SK-N-SH (cell line): ENCODE results near the gene KRT33A. TPM values are rescaled to one million over a fixed set of nuclear protein-coding genes. Genes with fewer than 3 reads are reported as not detected.

Experiments
- CHD2 ChIP-seq: fragments of 150-350 bp; IDR thresholded peaks from 2 replicates; pipeline ENCODE4 v1.6.1; 2018; ENCODE audit warnings: low read length; ENCODE audit not compliant: partially characterized antibody
- EZH2phosphoT487 ChIP-seq: fragments of 200-600 bp; sonication (generic); IDR thresholded peaks from 2 replicates; pipeline ENCODE4 v1.6.1; 2017; ENCODE audit warnings: low read depth, mixed run types, mild to moderate bottlenecking, antibody characterized with exemption, moderate library complexity, borderline replicate concordance
- FOXJ3 ChIP-seq: sonication (generic); formaldehyde crosslinking; IDR thresholded peaks from 2 replicates; pipeline ENCODE4 v1.5.1; 2020; ENCODE audit warnings: mild to moderate bottlenecking, missing genetic modification reagents
- GATA2 ChIP-seq: sonication (generic); formaldehyde crosslinking; IDR thresholded peaks from 2 replicates; pipeline ENCODE4 v1.5.0; 2020; ENCODE audit warnings: mild to moderate bottlenecking, missing genetic modification reagents
- IRF3 ChIP-seq: fragments of 150-350 bp; IDR thresholded peaks from 2 replicates; pipeline ENCODE4 v1.6.1; 2016; ENCODE audit warnings: mild to moderate bottlenecking, low read depth, low read length
- JUND ChIP-seq: IDR thresholded peaks from 2 replicates; pipeline ENCODE4 v1.4.0; 2012
- MAX ChIP-seq: IDR thresholded peaks from 2 replicates; pipeline ENCODE4 v1.4.0; 2012; ENCODE audit warnings: low read depth
- MEF2A ChIP-seq: IDR thresholded peaks from 2 replicates; pipeline ENCODE4 v1.4.0; 2012; ENCODE audit warnings: low read depth, borderline replicate concordance
- MXI1 ChIP-seq: IDR thresholded peaks from 2 replicates; pipeline ENCODE4 v1.6.1; 2012; ENCODE audit warnings: mild to moderate bottlenecking, low read depth, low read length, improper control_type of control experiment
- RAD21 ChIP-seq: IDR thresholded peaks from 2 replicates; pipeline ENCODE4 v1.6.1; 2012; ENCODE audit warnings: mild to moderate bottlenecking, low read length
- RCOR1 ChIP-seq: fragments of 150-350 bp; IDR thresholded peaks from 2 replicates; pipeline ENCODE4 v1.6.1; 2017; ENCODE audit warnings: antibody characterized with exemption, low read length
- SIN3A ChIP-seq: IDR thresholded peaks from 2 replicates; pipeline ENCODE4 v1.6.1; 2012; ENCODE audit warnings: low read depth, mild to moderate bottlenecking, low read length, moderate library complexity, borderline replicate concordance
- polyA plus RNA-seq, 3 experiments: library from polyadenylated mRNA; depleted of rRNA; stranded (reverse); fragments of >200 nt; gene quantifications; 2 replicates each; pipeline ENCODE4 v1.2.3, GENCODE V29; 2012
- TF ChIP-seq, protein P1 (sequence below): IDR thresholded peaks from 2 replicates; pipeline ENCODE4; 2012
- TF ChIP-seq, protein P2 (sequence below): IDR thresholded peaks from 2 replicates; pipeline ENCODE4 v1.6.1; 2012; ENCODE audit warnings: mild to moderate bottlenecking, low read depth, low read length, moderate library complexity
- TF ChIP-seq, protein P3 (sequence below): fragments of 200-600 bp; sonication (generic); IDR thresholded peaks from 2 replicates; pipeline ENCODE4 v1.6.1; 2017; ENCODE audit warnings: antibody characterized with exemption, mild to moderate bottlenecking, moderate library complexity

The KRT33A gene
- polyA plus RNA-seq, 1 of the 3 experiments (the other 2 are of a cell fraction) = not detected

GRCh38 chr17:41360296-41360995, 9.8 kb upstream of the KRT33A start (continued):
- TF ChIP-seq, protein P1, sequence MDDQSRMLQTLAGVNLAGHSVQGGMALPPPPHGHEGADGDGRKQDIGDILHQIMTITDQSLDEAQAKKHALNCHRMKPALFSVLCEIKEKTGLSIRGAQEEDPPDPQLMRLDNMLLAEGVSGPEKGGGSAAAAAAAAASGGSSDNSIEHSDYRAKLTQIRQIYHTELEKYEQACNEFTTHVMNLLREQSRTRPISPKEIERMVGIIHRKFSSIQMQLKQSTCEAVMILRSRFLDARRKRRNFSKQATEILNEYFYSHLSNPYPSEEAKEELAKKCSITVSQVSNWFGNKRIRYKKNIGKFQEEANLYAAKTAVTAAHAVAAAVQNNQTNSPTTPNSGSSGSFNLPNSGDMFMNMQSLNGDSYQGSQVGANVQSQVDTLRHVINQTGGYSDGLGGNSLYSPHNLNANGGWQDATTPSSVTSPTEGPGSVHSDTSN = peak; percentile 68
- TF ChIP-seq RCOR1 (no peak), MAX (0 out of 2 replicates have a peak, but pooled peaks have one; percentile 29), CHD2 (no peak), FOXJ3 (CRISPR knock-in tag) (no peak), RAD21 (no peak), IRF3 (no peak), MXI1 (no peak), SIN3A (no peak), JUND (peak; percentile 77), GATA2 (no peak), EZH2phosphoT487 (no peak), MEF2A (no peak)
- TF ChIP-seq, protein P2, sequence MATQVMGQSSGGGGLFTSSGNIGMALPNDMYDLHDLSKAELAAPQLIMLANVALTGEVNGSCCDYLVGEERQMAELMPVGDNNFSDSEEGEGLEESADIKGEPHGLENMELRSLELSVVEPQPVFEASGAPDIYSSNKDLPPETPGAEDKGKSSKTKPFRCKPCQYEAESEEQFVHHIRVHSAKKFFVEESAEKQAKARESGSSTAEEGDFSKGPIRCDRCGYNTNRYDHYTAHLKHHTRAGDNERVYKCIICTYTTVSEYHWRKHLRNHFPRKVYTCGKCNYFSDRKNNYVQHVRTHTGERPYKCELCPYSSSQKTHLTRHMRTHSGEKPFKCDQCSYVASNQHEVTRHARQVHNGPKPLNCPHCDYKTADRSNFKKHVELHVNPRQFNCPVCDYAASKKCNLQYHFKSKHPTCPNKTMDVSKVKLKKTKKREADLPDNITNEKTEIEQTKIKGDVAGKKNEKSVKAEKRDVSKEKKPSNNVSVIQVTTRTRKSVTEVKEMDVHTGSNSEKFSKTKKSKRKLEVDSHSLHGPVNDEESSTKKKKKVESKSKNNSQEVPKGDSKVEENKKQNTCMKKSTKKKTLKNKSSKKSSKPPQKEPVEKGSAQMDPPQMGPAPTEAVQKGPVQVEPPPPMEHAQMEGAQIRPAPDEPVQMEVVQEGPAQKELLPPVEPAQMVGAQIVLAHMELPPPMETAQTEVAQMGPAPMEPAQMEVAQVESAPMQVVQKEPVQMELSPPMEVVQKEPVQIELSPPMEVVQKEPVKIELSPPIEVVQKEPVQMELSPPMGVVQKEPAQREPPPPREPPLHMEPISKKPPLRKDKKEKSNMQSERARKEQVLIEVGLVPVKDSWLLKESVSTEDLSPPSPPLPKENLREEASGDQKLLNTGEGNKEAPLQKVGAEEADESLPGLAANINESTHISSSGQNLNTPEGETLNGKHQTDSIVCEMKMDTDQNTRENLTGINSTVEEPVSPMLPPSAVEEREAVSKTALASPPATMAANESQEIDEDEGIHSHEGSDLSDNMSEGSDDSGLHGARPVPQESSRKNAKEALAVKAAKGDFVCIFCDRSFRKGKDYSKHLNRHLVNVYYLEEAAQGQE = no peak
- TF ChIP-seq, protein P3, sequence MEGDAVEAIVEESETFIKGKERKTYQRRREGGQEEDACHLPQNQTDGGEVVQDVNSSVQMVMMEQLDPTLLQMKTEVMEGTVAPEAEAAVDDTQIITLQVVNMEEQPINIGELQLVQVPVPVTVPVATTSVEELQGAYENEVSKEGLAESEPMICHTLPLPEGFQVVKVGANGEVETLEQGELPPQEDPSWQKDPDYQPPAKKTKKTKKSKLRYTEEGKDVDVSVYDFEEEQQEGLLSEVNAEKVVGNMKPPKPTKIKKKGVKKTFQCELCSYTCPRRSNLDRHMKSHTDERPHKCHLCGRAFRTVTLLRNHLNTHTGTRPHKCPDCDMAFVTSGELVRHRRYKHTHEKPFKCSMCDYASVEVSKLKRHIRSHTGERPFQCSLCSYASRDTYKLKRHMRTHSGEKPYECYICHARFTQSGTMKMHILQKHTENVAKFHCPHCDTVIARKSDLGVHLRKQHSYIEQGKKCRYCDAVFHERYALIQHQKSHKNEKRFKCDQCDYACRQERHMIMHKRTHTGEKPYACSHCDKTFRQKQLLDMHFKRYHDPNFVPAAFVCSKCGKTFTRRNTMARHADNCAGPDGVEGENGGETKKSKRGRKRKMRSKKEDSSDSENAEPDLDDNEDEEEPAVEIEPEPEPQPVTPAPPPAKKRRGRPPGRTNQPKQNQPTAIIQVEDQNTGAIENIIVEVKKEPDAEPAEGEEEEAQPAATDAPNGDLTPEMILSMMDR = no peak
